Mucosa of rectum (tissue), 2 donors: ENCODE results near the gene CASTOR1.

Experiments
- H3K27ac ChIP-seq, 2 donors: one replicate each; pipeline ENCODE4 v1.7.0; 2013; ENCODE audit warnings: inconsistent platforms in 2 of 2, low read depth in 2 of 2, low read length in 2 of 2
- H3K27me3 ChIP-seq, 2 donors: one replicate each; pipeline ENCODE4 v1.7.0; 2013; ENCODE audit warnings: low read length in 2 of 2; ENCODE audit not compliant: control insufficient read depth in 2 of 2, insufficient read depth in 2 of 2
- H3K36me3 ChIP-seq, 2 donors: one replicate each; pipeline ENCODE4 v1.7.0; 2013; ENCODE audit warnings: low read length in 2 of 2; ENCODE audit not compliant: control insufficient read depth in 2 of 2, insufficient read depth in 2 of 2
- H3K4me1 ChIP-seq, 2 donors: one replicate each; pipeline ENCODE4 v1.7.0; 2013; ENCODE audit warnings: low read length in 2 of 2, mild to moderate bottlenecking in 1 of 2; ENCODE audit not compliant: control insufficient read depth in 2 of 2, insufficient read depth in 2 of 2
- H3K4me3 ChIP-seq, 2 donors: one replicate each; pipeline ENCODE4 v1.7.0; 2013; ENCODE audit warnings: low read length in 2 of 2
- H3K9ac ChIP-seq, 2 donors: one replicate each; pipeline ENCODE4 v1.7.0; 2013; ENCODE audit warnings: low read length in 2 of 2, low read depth in 1 of 2, mild to moderate bottlenecking in 1 of 2
- H3K9me3 ChIP-seq, 2 donors: one replicate each; pipeline ENCODE4 v1.7.0; 2013; ENCODE audit warnings: low read length in 2 of 2; ENCODE audit not compliant: control insufficient read depth in 2 of 2
- donor health status: healthy.
- donor health status: Normal muscosa, but diverticular disease.

The CASTOR1 gene

DNA sequence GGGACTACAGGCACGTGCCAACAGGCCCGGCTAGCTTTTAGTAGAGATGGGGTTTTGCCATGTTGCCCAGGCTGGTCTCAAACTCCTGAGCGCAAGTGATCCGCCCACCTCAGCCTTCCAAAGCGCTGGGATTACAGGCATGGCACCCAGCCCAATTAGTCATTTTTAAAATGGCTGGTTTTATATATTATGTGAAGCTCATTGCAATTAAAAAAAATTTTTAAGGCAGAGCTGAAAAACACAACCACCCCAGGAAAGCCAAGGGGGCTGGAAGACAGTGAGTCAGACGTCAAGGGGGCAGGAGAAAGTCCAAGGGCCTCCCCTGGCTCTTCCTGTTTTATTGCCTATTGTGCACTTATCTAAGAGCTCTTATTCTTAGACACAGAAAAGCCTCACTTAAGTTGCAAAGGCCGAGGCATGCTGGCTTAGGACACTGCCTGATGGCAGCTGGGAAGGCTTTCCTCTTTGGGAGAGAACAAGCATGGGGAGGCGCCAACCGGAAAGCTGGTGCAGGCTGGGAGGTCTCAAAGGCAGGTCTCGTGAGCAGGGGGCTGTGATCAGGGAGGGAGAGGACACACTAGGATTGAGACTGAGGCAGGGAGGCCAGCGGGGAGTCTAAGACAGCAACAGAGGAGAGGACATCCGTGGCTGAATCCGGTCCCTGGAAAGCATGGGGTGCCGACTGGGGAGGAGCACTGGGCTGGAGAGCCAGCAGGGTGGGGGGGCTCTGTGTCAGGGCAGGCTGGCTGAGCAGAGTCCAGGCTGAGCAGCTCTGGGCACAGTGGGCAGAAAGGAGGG lies 11.6 kb downstream of the CASTOR1 start:
- Histone ChIP-seq H3K9ac (peak overlapping the region in 1 of 2 donors; percentile 23), H3K36me3 (no peaks in the 10 kb centered on the region), H3K27ac (peak overlapping the region; percentile 60 to 63), H3K4me3 (peak overlapping the region in 1 of 2 donors; percentile 10), H3K9me3 (no peaks in the 10 kb centered on the region), H3K4me1 (peaks cover 9 to 10% of the 10 kb centered on the region in 2 donors), H3K27me3 (no peaks in the 10 kb centered on the region)

DNA sequence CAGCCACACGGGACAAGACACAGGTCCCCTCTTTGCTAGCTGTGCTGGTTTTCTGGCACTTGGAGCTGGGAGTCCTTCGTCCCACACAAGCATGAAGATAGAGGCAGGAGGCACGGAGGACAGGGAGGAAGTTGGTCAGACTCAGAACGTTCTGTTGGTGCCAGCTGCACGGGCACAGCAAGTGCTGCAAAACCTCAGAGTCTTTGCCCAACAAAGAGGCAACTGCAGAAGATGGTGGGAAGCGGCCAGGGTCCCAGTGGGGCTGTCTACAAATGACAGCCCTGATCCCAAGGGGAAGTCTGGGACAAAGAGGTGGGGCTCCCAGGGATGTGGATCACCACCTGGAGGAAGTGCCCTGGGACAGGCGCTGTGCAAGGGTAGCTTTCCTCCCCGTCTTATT lies 13.3 kb downstream of the CASTOR1 start:
- no peak overlapping the region for H3K4me3 ChIP-seq
- H3K27ac ChIP-seq = no peak overlapping the region
- H3K4me1 ChIP-seq = peaks cover 9 to 10% of the 10 kb centered on the region in 2 donors
- H3K9ac ChIP-seq = no peak overlapping the region
- no peaks in the 10 kb centered on the region for H3K9me3 ChIP-seq
- H3K27me3 ChIP-seq = no peaks in the 10 kb centered on the region
- no peaks in the 10 kb centered on the region for H3K36me3 ChIP-seq

DNA sequence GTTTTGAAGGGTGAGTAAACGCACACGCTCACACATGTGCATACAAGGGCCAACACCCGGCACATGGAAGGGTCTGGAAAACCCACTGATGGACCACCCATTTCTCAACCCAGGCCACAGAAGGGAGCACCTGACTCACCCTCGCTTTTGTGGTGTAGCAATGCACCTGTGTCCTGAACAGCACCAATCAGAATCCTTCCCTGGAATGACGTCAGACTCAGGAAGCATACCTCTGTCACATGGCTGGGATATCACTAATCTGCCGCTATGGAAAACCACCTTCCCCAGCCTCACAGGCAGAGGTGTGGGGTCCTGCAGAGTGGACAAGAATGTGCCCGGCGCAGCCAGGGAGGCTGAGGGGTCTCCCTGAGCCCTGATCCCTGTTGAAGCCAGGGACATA lies 13.7 kb downstream of the CASTOR1 start:
- H3K36me3 ChIP-seq = no peaks in the 10 kb centered on the region
- no peaks in the 10 kb centered on the region for H3K27me3 ChIP-seq
- peaks cover 9 to 10% of the 10 kb centered on the region in 2 donors for H3K4me1 ChIP-seq
- H3K9me3 ChIP-seq = no peaks in the 10 kb centered on the region
- no peak overlapping the region for H3K4me3 ChIP-seq
- no peak overlapping the region for H3K9ac ChIP-seq
- H3K27ac ChIP-seq = no peak overlapping the region

DNA sequence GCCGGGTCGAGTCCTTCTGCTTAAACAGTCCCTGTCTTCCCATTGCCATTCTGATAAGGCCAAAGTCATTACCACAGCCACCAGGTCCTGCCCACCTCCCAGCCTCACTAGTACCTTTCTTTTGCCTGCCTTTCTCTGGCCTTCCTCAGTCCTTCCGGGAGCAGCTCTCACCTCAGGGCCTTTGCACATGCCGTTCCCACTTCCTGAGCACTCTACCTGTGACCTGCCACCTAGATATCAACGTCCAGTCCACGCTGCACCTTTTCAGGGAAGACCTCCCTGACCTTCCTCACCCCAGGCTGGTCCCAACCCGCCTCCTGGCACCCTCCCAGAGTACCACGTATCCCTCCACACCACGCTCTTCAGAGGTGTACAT lies 14.9 kb downstream of the CASTOR1 start:
- Histone ChIP-seq H3K9me3 (no peaks in the 10 kb centered on the region), H3K4me1 (peaks cover 9 to 10% of the 10 kb centered on the region in 2 donors), H3K4me3 (no peak overlapping the region), H3K27ac (no peak overlapping the region), H3K27me3 (no peaks in the 10 kb centered on the region), H3K9ac (no peak overlapping the region), H3K36me3 (no peaks in the 10 kb centered on the region)

DNA sequence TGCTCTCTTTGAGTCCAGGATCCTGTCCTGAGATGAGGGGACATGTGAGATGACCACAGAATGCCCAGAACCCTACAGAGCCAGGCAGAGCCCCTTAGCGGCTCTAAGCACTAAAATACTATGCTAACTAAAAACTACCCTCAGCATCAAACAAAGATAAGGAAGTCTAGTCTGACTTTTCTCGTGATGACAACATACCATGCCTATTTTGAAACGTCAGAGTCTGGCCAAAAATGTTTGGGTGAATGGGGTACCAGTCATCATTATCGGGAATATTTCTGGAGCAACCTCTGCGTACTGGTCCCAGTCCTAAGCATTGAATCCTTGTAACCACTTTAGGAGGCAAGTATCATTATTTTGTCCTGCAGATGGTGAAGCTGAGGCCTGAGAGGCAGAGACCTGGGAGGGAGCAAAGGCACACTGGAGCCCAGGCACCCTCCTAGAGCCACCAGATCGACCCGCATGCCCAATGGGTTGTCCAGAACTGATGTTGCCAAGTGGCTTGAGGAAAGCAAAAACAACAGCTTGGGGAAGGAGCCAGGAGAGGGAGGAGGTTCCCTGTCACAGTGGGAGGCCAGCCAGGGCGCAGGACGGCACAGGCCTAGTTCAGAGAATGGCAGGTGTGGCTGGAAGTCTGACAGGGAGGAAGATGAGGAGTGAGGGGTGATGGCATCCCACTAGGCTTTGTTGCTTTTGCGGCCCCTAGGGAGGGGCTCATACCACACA lies 15.4 kb downstream of the CASTOR1 start:
- no peaks in the 10 kb centered on the region for H3K27me3 ChIP-seq
- no peak overlapping the region for H3K27ac ChIP-seq
- H3K9ac ChIP-seq = no peak overlapping the region
- no peak overlapping the region for H3K4me3 ChIP-seq
- no peaks in the 10 kb centered on the region for H3K36me3 ChIP-seq
- peaks cover 9 to 10% of the 10 kb centered on the region in 2 donors for H3K4me1 ChIP-seq
- no peaks in the 10 kb centered on the region for H3K9me3 ChIP-seq

DNA sequence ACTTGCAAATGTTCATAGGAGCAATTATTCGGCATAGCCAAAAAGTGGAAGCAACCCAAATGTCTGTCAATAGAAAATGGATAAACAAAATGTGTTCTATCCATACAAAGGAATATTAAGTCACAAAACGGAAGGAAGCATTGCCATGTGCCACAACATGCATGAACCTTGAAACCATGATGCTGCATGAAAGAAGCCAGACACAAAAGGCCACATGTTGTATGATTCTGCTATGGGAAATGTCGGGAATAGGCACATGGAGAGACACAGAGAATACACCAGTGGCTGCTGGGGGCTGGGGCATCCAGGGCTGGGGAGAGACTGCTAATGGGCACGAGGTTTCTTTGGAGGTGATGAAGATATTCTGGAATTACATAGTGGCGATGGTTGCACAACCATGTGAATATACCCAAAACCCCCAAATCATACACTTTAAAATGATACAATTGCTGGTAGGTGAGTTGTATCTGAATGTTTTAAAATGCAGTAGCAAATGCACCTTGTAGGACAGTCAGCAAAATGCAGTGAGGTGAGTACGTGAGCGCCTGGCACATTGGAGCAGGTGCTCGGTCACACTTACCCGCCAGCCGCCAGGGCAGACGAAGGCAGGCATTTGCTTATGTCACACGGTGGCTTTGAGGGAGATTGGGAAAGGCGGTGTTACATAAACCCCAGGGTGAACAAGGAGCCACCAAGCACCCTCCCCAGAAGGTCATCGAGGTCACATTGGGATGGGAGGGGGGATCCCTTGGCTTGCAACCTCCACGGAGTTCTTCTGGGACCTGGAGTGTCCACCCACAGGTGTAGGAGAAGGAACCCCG lies 16.3 kb downstream of the CASTOR1 start:
- Histone ChIP-seq H3K9me3 (no peaks in the 10 kb centered on the region), H3K4me3 (no peak overlapping the region), H3K27me3 (no peaks in the 10 kb centered on the region), H3K27ac (no peak overlapping the region), H3K4me1 (peaks cover 5% of the 10 kb centered on the region in 2 donors), H3K36me3 (no peaks in the 10 kb centered on the region), H3K9ac (no peak overlapping the region)

DNA sequence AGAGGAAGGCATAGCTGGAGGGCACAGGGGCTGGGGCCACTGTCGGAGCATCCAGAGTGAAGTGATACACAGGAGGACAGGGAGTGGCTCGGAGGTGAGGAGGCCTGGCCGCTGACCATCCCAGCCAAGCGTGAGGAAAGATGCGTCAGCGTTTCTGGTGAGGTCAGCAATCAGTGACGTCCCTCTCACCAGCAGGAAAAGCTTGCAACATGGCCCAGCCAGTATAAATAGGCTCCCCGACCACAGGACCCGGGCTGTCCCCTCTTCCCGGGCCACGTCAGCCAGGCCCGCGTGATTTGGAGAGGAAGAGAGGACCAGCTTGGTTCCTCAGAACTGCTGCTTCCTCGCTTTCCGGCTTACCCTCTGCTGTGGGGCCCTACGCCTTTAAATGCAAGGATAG lies 18.5 kb downstream of the CASTOR1 start:
- H3K36me3 ChIP-seq = no peaks in the 10 kb centered on the region
- no peaks in the 10 kb centered on the region for H3K9me3 ChIP-seq
- no peak overlapping the region for H3K27ac ChIP-seq
- no peak overlapping the region for H3K9ac ChIP-seq
- H3K4me1 ChIP-seq = peaks cover 0 to 2% of the 10 kb centered on the region in 2 donors
- H3K4me3 ChIP-seq = no peak overlapping the region
- no peaks in the 10 kb centered on the region for H3K27me3 ChIP-seq

DNA sequence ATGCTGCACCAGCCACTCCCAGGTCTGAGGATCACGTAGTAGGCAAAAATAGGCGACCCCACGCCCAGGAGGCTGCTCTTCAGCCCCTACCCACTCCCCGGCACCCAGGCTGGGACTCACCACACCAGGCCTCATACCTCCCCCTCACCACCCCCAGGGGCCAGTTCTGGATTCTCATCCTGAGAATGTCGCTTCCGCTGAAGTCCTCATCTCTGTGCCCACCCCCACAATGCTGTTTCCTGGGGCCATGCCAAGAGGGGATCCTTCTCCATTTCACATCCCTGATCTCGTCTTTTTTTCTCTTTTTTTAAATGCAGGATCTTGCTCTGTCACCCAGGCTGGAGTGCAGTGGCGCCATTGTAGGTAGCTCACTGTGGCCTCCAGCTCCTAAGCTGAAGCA lies 21.0 kb downstream of the CASTOR1 start:
- Histone ChIP-seq H3K27ac (no peak overlapping the region), H3K9me3 (no peaks in the 10 kb centered on the region), H3K27me3 (no peaks in the 10 kb centered on the region), H3K9ac (no peak overlapping the region), H3K4me3 (no peak overlapping the region), H3K36me3 (no peaks in the 10 kb centered on the region), H3K4me1 (peaks cover under 1 to 3% of the 10 kb centered on the region in 2 donors)

DNA sequence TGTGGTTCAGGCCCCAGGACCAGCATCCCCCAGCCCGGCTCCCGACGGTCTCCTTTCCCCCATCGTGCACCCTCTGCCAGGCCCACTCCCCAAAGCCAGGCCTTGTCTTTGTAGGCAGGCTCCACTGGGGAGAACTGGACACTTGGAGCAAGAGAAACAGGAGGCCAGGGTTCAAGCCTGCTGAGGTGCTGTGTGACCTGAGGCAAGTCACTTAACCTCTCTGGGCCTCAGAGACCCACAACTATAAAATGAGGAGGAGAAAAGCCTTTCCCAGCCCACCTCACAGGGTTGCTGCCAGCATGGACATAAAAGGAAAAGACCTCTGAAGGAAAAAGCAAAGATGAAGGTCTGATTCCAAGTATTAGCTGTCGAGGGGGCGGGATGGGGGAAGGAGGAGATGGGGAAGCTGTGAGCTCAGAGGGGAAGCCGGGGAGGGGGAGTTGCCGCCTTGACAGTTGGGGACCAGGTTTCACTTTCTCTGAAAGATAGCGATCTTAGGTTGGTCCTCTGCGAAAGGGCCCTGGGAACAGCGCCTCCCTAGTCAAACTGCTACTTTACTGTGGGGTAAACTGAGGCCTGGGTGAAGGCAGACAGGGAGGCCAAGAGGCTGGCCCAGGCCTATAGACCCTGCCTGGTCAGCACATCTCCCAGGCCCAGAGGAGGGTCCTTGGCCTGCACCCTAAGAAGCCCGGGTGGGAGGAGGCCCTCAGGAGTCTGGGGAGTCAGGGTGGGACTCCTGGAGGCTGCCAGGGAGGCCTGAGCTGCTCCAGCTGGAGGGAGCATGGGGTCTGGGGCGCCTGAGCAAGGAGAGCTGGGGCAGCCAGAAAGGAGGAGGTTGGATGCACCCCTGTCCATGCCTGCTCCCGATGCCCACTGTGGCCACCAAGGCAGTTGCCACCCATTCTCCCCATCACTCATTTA lies 21.7 kb downstream of the CASTOR1 start:
- H3K9ac ChIP-seq = no peak overlapping the region
- no peaks in the 10 kb centered on the region for H3K9me3 ChIP-seq
- no peaks in the 10 kb centered on the region for H3K27me3 ChIP-seq
- H3K4me1 ChIP-seq = peaks cover 5 to 8% of the 10 kb centered on the region in 2 donors
- peak overlapping the region; percentile 60 to 78 for H3K27ac ChIP-seq
- peak overlapping the region; percentile 11 to 57 for H3K4me3 ChIP-seq
- no peaks in the 10 kb centered on the region for H3K36me3 ChIP-seq
